GM20000 (cell line): Measurements from ENCODE around the gene SLC22A12.
A peak's percentile ranks its signal among the peaks of the same experiment; 100 is the strongest.

Source experiments
- DNase-seq: peaks from one replicate; pipeline ENCODE4 v3.0.0; 2012; ENCODE audit warnings: low spot score
- CTCF ChIP-seq: IDR thresholded peaks from 2 replicates; pipeline ENCODE4 v1.5.1; 2012; ENCODE audit warnings: mild to moderate bottlenecking, control low read depth; ENCODE audit errors: extremely low read depth, missing control alignments

The SLC22A12 gene

DNA sequence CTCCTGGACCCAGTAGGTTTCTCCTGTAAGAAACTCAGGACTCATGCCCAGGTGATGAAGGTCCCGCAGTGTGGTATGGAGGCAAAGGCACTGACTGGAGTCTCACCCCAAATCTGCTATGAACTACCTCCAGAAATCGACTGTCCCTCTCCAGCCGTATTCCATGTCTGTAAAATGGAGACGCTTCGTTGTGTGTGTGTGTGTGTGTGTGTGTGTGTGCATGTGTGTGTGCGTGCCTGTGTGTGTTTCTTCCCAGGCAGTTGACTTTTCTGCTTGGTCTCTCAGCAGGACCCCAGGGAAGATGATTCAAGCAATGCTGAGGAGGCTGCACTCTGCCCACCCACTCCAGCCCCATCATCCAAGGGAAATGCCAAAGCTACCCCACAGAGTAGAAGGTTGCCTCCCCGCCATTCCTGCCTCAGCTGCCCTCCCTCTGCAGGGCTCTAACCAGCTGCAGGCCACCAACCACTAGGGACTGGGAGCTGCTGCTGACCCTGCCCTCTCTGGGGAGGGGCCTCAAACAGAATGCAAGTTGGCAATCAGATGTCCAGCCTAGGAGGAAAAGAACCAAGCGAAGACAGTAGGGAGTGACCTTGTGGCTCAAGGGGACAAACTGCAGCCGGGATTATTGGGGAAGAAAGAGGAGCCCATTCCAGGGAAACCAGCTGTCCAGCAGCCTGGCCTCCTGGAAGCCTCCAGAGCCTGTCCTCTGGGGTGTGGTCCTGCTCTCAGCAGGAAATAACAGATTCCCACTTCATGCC is 56.2 kb downstream of the SLC22A12 start:
- DNase-seq, result no peak

GRCh38 chr11:64648551-64648950 is 57.5 kb downstream of the SLC22A12 start:
- no peak for TF ChIP-seq CTCF
- no peak for DNase-seq

More for the DNA sequence above, 56.2 kb downstream of the SLC22A12 start:
- no peak for TF ChIP-seq CTCF

- peak; percentile 27 for TF ChIP-seq CTCF
Measured at GRCh38 chr11:64649291-64649697, 58.3 kb downstream of the SLC22A12 start.

DNA sequence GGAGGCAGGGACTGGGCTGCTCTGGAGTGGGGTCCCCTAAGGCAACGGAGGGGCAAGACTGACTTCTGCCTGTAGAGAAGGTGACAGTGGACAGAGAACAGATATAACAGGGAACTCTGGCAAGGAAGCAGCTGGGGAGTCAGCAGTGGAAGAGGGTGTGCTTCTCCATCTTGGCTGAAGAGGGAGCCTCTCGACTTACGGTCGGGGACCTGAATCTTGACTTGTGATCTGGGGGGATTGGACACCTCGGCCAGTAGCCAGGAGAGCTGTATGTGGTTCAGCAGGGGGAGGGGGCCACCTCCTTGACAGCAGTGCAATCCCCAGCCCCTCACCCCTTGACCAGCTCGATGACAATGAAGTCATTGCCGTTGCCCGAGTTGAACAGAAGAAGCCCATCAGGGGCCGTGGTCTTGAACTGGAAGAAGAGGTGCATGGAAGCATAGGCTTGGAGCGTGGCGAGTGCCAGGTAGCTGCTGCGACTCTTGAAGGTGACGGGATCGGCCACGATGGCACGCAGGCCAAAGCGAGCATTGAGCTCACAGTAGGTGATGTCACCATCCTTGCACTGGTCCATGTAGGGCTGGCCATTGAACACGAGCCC is 60.0 kb downstream of the SLC22A12 start:
- TF ChIP-seq CTCF, result peak; percentile 37
- DNase-seq, result peak; percentile 63

More at GRCh38 chr11:64649291-64649697, 58.3 kb downstream of the SLC22A12 start:
- DNase-seq, result no peak
